Measurements from ENCODE around the gene LRRFIP1.

- no peak for TF ChIP-seq CTCF (IDR thresholded peaks at IDR 0.05)
- no peak for TF ChIP-seq POLR2A (IDR thresholded peaks at IDR 0.05)
Measured at GRCh38 chr2:237765875-237766274, 138.5 kb downstream of the LRRFIP1 start.
